Astrocyte of the spinal cord (primary cell): ENCODE measurements around the gene LRRC3C.

Experiments
- DNase-seq: peaks from one replicate; pipeline ENCODE4 v3.0.0; 2011; ENCODE audit warnings: low read depth, low spot score
- H3K4me3 ChIP-seq: 2 replicates; pipeline ENCODE4 v1.5.1; 2011; ENCODE audit warnings: low read depth, mild to moderate bottlenecking, low read length, moderate library complexity
- in situ Hi-C: cut with HindIII; loops from 2 replicates; pipeline ENCODE4 v1.10.0; 2017; ENCODE audit warnings: low sequenced_read_pairs
- TF ChIP-seq, protein P1 (sequence below): IDR thresholded peaks from 2 replicates; pipeline ENCODE4 v1.5.1; 2012; ENCODE audit warnings: low read depth, mild to moderate bottlenecking, low read length, inconsistent platforms

The LRRC3C gene

DNA sequence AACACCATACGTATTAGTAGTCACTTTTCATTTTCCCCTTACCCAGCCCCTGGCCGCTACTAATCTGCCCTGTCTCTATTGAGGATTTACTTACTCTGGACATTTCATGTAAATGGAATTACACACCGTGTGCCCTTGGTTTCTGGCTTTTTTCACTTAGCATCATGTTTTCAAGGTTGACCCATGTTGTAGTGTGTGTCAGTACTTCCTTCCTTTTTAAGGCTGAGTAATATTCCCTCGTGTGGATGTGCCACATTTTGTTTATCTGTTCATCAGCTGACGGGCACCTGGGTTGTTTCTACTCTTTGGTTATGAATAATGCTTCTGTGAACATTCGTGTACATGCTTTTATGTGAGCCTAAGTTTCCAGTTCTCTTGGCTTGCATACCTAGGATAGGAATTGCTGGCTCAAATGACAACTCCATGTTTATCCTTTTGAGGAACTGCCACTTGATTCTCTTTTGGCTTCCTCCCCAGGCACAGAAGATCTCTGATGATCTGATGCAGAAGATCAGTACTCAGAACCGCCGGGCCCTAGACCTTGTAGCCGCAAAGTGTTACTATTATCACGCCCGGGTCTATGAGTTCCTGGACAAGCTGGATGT is 60.8 kb downstream of the LRRC3C start:
- H3K4me3 ChIP-seq: no peak overlapping the region
- in situ Hi-C loops: no loop called here
- DNase-seq: no peak
- TF ChIP-seq, protein P1, sequence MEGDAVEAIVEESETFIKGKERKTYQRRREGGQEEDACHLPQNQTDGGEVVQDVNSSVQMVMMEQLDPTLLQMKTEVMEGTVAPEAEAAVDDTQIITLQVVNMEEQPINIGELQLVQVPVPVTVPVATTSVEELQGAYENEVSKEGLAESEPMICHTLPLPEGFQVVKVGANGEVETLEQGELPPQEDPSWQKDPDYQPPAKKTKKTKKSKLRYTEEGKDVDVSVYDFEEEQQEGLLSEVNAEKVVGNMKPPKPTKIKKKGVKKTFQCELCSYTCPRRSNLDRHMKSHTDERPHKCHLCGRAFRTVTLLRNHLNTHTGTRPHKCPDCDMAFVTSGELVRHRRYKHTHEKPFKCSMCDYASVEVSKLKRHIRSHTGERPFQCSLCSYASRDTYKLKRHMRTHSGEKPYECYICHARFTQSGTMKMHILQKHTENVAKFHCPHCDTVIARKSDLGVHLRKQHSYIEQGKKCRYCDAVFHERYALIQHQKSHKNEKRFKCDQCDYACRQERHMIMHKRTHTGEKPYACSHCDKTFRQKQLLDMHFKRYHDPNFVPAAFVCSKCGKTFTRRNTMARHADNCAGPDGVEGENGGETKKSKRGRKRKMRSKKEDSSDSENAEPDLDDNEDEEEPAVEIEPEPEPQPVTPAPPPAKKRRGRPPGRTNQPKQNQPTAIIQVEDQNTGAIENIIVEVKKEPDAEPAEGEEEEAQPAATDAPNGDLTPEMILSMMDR: no peak

DNA sequence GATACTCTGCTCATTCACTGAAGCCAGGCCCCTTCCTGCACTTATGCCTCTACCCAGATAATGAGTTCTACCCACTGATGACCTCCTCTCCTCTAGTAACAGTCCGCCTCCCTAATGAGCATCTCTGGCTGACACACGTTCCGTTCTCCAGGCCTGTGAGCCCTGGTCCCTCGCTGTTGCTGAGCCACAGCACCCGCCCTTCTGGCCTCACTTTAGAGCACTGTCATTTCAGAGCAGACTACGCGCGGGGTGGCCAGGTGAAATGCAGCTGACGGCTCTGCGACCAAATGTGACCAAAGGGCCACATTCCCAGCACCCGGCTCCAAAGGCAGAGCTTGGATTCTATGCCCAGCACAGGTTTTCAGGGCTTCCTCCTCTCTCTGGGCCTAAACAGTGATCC is 66.9 kb downstream of the LRRC3C start:
- TF ChIP-seq, protein P1: no peak
- no peak overlapping the region for H3K4me3 ChIP-seq
- in situ Hi-C loops: no loop called here
- no peak for DNase-seq
